Smooth muscle cell (in vitro differentiated cells): Measurements from ENCODE around the gene NLRC3. TPM values are rescaled to one million over a fixed set of nuclear protein-coding genes. Genes with fewer than 3 reads are reported as not detected.

Experiments used
- DNase-seq: peaks from one replicate; lab custom pipeline; 2025; ENCODE audit not compliant: unreplicated experiment; lab: John Stamatoyannopoulos, UW
- H2AFZ ChIP-seq: fragments of 200-600 bp; sonication (generic); 2 replicates; pipeline ENCODE4 v1.6.0; 2016; ENCODE audit warnings: antibody characterized with exemption, low read depth, mild to moderate bottlenecking
- H3F3A ChIP-seq: fragments of 200-600 bp; sonication (generic); 2 replicates; pipeline ENCODE4 v1.6.0; 2017; ENCODE audit warnings: antibody characterized with exemption, low read depth
- H3K27ac ChIP-seq: fragments of 200-600 bp; sonication (generic); 2 replicates; pipeline ENCODE4 v1.5.1; 2016; ENCODE audit warnings: low read depth, mild to moderate bottlenecking
- H3K27me3 ChIP-seq: fragments of 200-600 bp; sonication (generic); 2 replicates; pipeline ENCODE4 v1.6.1; 2016; ENCODE audit warnings: low read depth, mild to moderate bottlenecking
- H3K36me3 ChIP-seq: fragments of 200-600 bp; sonication (generic); 2 replicates; pipeline ENCODE4 v1.5.1; 2016; ENCODE audit warnings: low read depth
- H3K4me1 ChIP-seq: fragments of 200-600 bp; sonication (generic); 2 replicates; pipeline ENCODE4 v1.5.1; 2016; ENCODE audit warnings: low read depth
- H3K4me2 ChIP-seq: fragments of 200-600 bp; sonication (generic); 2 replicates; pipeline ENCODE4 v1.6.0; 2016; ENCODE audit warnings: mild to moderate bottlenecking
- H3K4me3 ChIP-seq: fragments of 200-600 bp; sonication (generic); 2 replicates; pipeline ENCODE4 v1.5.1; 2016; ENCODE audit warnings: mild to moderate bottlenecking
- H3K79me2 ChIP-seq: fragments of 200-600 bp; sonication (generic); 2 replicates; pipeline ENCODE4 v1.6.0; 2016; ENCODE audit warnings: low read depth, mild to moderate bottlenecking
- H3K9ac ChIP-seq: fragments of 200-600 bp; sonication (generic); 2 replicates; pipeline ENCODE4 v1.6.0; 2016; ENCODE audit warnings: low read depth
- H3K9me3 ChIP-seq: fragments of 200-600 bp; sonication (generic); replicated peaks from 2 replicates; pipeline ENCODE4 v1.5.1; 2016; ENCODE audit warnings: low read depth
- H4K20me1 ChIP-seq: fragments of 200-600 bp; sonication (generic); 2 replicates; pipeline ENCODE4 v1.6.0; 2016; ENCODE audit warnings: low read depth
- WGBS: methylation state at CpG from one replicate; pipeline ENCODE4 v1.1.7; 2016; ENCODE audit warnings: low lambda C conversion rate; 5-methylcytosine and 5-hydroxymethylcytosine counted together
- polyA plus RNA-seq: library from polyadenylated mRNA; unstranded; fragments of >200 nt; fragmentation: Nextera tagmentation; extraction: Ambion mirVana; gene quantifications from 2 replicates; pipeline ENCODE4 v1.2.1, GENCODE V29; 2016
- total RNA-seq: library from RNA; depleted of rRNA; stranded (reverse); fragments of >200 nt; gene quantifications from 2 replicates; pipeline ENCODE4 v1.2.3, GENCODE V29; 2014
- TF ChIP-seq, protein P1 (sequence below): fragments of 200-600 bp; sonication (generic); IDR thresholded peaks from 2 replicates; pipeline ENCODE4 v1.5.1; 2017; ENCODE audit warnings: borderline replicate concordance, mild to moderate bottlenecking, antibody characterized with exemption; ENCODE audit not compliant: insufficient read depth, poor library complexity, severe bottlenecking

Gene NLRC3
- total and polyA plus RNA-seq, 2 experiments from 2014 or later: 0.02 TPM; not detected in 1

DNA sequence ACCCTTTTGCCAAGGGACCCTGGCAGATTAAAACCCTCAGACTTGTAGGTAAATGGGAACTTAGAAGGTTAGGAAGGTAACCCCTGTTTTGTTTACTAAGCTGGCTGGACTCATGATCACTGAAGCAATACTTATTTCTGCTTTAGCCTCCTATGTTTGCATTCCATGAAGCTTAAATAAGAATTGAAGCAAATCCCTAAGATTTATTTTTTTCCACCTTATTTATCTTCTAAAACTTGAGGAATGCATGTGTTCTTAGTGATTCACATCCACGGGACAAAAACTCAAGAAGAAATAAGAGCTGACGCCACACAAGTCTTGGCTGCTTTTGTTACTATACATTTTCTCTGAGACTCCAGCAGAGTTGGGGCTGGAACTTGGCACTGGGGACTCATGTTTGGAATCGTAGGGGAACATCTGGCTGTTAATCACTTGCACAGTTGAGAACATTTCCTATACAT is 40.9 kb downstream of the NLRC3 start:
- Histone ChIP-seq H3K4me3 (no peak overlapping the region), H3K9me3 (no peaks in the 10 kb centered on the region), H3F3A (no peaks in the 10 kb centered on the region), H3K9ac (no peak overlapping the region), H3K4me1 (no peaks in the 10 kb centered on the region), H2AFZ (no peak overlapping the region), H3K36me3 (peaks cover 6% of the 10 kb centered on the region), H3K79me2 (no peaks in the 10 kb centered on the region), H4K20me1 (no peaks in the 10 kb centered on the region), H3K4me2 (no peak overlapping the region), H3K27me3 (no peaks in the 10 kb centered on the region), H3K27ac (no peak overlapping the region)
- 90% methylated on average over 3 of the region's 3 CpGs for WGBS
- TF ChIP-seq, protein P1, sequence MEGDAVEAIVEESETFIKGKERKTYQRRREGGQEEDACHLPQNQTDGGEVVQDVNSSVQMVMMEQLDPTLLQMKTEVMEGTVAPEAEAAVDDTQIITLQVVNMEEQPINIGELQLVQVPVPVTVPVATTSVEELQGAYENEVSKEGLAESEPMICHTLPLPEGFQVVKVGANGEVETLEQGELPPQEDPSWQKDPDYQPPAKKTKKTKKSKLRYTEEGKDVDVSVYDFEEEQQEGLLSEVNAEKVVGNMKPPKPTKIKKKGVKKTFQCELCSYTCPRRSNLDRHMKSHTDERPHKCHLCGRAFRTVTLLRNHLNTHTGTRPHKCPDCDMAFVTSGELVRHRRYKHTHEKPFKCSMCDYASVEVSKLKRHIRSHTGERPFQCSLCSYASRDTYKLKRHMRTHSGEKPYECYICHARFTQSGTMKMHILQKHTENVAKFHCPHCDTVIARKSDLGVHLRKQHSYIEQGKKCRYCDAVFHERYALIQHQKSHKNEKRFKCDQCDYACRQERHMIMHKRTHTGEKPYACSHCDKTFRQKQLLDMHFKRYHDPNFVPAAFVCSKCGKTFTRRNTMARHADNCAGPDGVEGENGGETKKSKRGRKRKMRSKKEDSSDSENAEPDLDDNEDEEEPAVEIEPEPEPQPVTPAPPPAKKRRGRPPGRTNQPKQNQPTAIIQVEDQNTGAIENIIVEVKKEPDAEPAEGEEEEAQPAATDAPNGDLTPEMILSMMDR: no peak
- DNase-seq: no peak

DNA sequence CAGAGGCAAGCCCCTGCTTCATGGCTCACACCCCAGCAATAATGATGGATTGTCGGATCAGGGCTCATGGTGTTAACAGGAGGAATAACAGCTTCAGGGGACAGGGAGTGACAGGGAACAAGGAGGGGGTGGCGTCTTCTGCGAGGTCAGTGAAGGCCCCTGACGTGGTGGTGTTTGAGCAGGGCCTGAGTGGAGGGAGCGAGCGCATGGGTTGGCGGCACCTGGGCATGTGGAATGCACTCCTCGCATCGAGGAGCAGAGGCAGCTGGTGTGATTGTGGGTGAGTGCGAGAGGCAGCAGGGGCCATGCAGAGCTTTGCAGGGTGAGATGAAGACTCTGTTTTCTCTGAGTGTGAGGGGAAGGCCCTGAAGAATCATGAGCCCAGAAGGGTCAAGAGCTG is 43.1 kb downstream of the NLRC3 start:
- Histone ChIP-seq H3K4me3 (no peak overlapping the region), H3K27me3 (no peaks in the 10 kb centered on the region), H3K27ac (no peak overlapping the region), H3K36me3 (peaks cover 6% of the 10 kb centered on the region), H3K4me2 (no peak overlapping the region), H3K4me1 (no peaks in the 10 kb centered on the region), H2AFZ (no peak overlapping the region), H3K9ac (no peak overlapping the region), H3F3A (no peaks in the 10 kb centered on the region), H3K9me3 (no peaks in the 10 kb centered on the region), H3K79me2 (no peaks in the 10 kb centered on the region), H4K20me1 (no peaks in the 10 kb centered on the region)
- 90% methylated on average over 10 of the region's 10 CpGs for WGBS
- TF ChIP-seq, protein P1: no peak
- no peak for DNase-seq

DNA sequence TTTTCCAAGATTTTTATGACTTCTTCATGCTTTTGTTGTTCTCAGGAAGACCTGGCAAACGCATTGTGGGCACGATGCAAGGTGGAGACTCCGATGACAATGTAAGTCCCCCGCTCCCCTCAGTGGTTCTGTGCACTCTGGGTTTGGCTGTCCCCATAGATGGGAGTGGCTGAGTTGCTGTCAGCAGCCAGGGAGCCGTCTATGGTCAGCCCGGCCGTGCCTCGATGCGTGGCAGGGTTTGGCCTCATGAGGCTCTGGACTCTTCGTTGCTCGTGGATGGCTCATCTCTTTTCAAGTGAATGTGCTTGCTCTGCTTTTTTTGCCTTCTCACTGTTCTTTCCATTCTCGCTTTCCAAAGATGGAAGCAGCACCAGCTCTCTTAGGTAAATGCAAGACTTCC is 44.5 kb downstream of the NLRC3 start:
- Histone ChIP-seq H3K9ac (no peak overlapping the region), H2AFZ (no peak overlapping the region), H3K79me2 (no peaks in the 10 kb centered on the region), H3F3A (no peaks in the 10 kb centered on the region), H4K20me1 (no peaks in the 10 kb centered on the region), H3K27ac (no peak overlapping the region), H3K36me3 (peaks cover 6% of the 10 kb centered on the region), H3K9me3 (no peaks in the 10 kb centered on the region), H3K27me3 (no peaks in the 10 kb centered on the region), H3K4me3 (no peak overlapping the region), H3K4me2 (no peak overlapping the region), H3K4me1 (no peaks in the 10 kb centered on the region)
- WGBS: 98% methylated on average over 12 of the region's 12 CpGs
- DNase-seq: no peak
- TF ChIP-seq, protein P1: no peak

DNA sequence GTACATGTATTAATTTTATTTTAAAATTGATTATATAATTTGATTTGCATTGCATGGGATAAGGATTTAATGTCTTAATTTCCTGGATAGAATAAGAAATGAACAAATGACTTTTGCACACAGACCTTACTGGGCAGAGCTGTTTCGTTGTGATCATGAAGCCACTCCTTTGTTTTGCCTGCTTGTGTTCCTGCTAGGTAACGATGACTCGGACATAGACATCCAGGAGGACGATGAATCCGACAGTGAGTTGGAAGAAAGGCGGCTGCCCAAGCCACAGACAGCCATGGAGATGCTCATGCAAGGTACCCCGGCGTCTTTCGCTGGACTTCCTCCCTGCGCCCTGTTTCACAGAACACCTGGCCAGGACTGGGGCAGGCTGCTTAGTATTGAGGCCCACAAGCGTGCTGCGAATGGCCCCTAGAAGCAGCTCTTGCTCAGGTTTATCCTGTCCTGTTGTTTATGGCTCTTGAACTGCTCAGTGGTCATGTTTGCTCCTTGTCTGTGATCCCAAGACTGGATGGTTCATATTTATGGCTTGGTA is 46.8 kb downstream of the NLRC3 start:
- no peak overlapping the region for H2AFZ ChIP-seq
- 93% methylated on average over 12 of the region's 12 CpGs for WGBS

More for the DNA sequence above, 46.8 kb downstream of the NLRC3 start:
- H3K9ac ChIP-seq: no peak overlapping the region
- no peaks in the 10 kb centered on the region for H3K9me3 ChIP-seq
- H3K79me2 ChIP-seq: no peaks in the 10 kb centered on the region
- H4K20me1 ChIP-seq: peaks cover 3% of the 10 kb centered on the region
- no peak overlapping the region for H3K27ac ChIP-seq
- no peak overlapping the region for H3K4me2 ChIP-seq
- no peaks in the 10 kb centered on the region for H3K27me3 ChIP-seq
- no peaks in the 10 kb centered on the region for H3F3A ChIP-seq
- H3K4me3 ChIP-seq: no peak overlapping the region
- no peaks in the 10 kb centered on the region for H3K36me3 ChIP-seq
- H3K4me1 ChIP-seq: no peaks in the 10 kb centered on the region
- TF ChIP-seq, protein P1: no peak
- no peak for DNase-seq
